Non-pigmented ciliary epithelial cell (primary cell): ENCODE data around the gene PDE10A.

Source experiments
- DNase-seq: peaks from one replicate; pipeline ENCODE4 v3.0.0-alpha.2; 2010; ENCODE audit warnings: low read depth

PDE10A gene

DNA sequence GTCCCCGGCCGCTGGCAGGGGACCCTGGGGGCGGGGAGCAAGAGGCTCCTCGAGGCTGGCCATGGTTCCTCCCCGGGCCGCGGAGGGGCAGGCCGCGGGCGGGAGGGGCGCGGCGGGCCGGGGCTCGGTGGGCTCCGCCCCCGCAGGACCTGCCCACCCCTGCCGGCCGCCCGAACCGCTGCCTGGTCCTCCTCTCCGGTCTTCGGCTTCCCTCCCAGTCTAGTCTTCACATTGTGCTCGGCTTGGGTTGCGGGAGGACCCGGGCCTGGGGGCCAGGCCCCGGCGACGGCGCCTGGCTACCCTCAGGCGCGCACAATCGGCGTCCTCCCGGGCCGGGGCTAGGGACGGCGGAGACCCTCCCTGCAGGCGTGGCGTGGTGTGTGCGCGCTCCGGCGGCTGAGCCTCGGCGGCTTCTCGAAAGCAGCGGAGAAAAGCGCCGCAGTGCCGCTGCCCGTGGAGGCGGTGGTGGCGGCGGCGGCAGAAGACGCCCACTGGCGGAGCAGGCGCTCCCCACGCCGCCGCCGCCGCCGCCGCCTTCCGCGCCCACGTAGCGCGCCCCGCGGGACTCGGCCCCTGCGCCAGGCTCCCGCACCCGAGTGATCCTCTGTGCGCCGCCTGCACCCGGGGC, at the start of gene PDE10A:
PDE10A (minus strand) TSS at position 493 of the 628 bp plus-strand sequence; CDS start at position 63, 430 bp downstream.
- no peak for DNase-seq

DNA sequence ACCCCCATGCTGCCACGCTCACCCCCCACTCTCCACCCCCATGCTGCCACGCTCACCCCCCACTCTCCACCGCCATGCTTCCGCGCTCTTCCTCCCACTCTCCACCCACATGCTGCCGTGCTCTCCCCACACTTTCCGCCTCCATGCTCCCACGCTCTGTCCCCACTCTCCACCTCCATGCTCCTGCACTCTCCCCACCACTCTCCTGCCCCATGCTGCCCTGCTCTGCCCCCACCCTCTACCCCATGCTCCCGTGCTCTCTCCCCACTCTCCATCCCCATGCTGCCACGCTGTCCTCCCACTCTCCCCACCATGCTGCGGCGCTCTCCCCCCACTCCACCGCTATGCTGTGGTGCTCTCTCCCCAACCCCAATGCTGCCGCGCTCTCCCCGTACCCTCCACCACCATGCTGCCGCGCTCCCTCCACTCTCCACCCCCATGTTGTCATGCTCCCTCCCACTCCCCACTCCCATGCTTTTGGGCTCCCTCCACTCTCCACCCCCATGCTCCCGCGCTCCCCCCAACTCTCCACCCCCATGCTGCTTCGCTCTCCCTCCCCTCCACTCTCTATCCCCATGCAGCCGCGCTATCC, 46.0 kb upstream of the PDE10A start:
- DNase-seq, result no peak

DNA sequence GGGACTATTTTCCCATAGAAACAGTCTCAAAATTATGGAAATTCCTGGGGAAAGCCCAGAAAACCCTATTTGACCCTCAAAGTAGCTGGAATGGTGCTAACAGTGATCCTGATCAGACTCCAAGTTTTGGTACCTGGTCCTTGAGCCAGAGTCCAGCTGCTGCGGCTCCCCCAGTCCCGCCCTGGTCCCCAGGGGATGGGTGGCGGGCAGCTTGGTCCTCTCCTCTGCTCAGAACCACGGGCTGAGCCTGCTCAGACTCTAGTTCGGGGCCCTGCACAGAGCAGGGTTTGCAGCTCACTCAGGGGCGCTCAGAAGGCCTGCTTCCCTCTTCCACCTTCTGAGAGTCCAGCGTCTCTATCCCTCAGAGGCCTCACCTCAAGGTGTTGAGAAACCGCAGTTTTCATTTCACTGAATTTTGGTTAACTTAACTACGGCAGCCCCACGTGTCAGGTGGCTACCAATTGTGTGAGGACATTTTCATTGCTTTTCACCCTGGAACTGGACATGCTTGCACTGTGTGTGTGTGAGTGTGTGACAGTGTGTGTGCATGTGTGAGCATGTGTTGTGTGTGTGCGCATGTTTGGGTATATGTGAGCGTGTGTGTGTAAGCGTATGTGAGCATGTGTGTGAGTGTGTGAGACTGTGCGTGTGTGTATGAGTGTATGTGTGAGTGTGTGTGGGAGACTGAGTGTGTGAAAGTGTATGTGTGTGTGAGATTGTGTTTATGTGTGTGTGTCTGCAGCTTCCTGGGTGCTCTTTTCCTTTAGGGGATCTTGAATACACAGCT, 44.2 kb upstream of the PDE10A start:
- no peak for DNase-seq

DNA sequence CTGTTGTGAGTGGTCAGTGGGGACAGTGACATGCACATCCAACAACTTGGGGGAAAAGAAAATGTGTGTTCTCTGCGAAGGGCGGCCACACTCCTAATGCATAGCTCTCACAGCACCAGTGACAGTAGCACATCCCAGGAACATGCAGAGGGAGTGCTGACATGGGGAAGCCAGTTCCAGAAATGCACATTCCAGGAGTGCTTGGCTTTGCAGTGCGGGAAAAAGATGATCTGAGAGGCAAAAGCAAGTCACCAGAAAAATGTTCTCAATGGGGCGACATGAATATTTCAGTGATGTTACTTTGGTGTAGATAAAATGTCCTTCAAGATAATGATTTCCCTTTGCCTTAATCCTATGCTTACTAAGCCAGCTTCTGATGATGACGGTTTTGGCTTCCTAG, 42.9 kb upstream of the PDE10A start:
- DNase-seq, result no peak

DNA sequence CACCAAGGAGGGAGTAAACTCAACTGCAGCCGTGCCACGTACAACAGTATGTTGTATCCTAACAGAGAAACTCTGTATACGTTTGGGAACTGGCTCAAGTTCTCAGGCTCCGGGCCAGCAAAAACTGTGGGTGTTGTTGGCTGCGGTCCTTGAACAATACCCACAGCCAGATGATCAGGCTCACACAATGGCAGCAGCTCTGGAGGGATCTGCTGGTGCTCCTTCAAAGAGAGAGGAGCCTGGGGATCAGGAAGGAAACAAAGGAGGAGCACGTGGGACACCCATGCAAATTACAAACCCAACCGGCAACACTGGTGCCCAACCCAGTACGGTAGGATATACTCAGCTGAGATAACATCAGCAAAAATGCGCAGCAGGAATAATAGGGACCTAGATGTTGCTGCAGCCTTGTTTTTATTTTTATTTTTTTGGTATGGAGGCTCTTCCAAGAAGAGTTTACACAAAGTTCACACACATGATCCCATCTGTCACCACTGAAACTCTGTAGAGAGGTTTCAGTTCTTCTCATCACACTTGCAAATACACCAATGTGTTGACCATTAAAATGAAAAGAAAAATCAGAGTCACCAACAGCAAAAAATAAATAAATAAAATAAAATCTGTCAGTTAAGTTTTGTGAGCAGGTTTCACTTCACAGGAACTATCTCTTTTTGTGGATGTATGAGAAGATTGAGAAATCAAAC, 41.2 kb upstream of the PDE10A start:
- no peak for DNase-seq

DNA sequence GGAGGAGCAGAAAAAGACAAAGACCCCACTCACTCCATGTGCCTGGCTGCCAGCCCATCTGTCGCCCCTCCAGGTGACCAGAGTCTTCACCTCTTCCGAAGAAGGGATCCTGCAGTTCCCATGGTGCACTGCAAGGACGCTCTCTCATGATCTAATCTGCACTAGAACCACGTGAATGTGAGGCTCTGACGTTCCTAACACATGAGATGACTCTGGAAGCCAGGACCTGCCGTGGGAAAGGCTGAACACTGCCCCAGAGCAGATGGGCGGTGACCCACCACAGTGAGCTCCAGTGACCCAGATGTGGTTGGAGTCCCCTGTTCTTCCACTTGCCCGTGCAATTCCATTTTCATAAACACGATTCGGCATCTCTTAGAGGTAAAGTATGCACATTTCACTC, 39.6 kb upstream of the PDE10A start:
- DNase-seq, result no peak

DNA sequence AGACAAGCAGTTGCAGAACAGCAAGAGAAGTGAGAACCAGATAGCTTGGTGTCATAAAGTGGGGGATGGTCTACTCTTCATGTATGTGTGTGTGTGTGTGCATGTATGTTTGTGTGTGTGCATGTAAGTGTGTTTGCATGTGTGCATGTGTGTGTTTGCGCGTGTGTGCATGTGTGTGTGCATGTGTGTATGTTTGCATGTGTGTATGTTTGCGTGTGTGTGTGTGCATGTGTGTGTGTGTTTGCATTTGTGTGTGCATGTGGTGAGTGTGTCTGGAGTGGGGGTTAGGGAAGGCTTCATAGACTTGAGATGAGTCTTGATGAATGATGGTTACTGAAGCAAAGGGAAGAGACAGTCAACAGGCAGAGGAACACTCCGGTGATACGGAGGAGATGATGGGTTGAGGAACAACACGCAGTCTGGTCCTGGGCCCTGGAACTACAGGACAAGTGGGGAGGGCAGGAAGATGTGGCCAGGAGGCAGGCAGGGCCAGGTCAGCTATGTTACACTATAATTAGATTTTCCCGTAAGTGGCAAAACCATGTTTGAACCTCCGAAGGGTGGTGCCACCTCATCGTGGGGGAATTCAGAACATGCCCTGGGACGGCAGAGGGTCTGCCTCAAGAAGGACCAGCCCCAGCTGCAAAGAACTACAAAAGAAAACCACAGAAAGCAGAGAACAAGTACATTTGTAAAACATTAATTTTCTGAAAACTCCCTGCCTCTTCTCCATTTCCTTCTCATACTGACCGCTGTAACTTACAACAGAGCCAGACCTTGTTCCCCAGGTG, 38.7 kb upstream of the PDE10A start:
- DNase-seq, result no peak

DNA sequence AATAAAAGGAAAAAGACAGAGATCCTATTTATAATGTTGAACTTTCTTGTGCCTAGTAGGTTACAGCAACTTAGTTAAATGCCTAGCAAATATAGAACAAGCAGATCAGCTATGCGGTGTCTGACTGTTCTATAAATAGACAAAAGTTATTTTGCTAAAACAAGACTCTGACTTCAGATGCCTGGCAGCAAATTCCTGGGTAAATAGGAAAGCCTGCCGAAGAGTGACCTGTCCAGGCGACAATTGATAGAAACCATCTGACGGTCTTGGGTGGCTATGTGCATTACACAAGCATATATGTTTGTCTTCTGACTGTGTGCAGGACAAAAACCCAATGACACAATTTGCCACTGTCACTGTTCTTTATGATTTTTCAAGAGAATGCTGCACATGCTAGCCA, 38.0 kb upstream of the PDE10A start:
- no peak for DNase-seq

DNA sequence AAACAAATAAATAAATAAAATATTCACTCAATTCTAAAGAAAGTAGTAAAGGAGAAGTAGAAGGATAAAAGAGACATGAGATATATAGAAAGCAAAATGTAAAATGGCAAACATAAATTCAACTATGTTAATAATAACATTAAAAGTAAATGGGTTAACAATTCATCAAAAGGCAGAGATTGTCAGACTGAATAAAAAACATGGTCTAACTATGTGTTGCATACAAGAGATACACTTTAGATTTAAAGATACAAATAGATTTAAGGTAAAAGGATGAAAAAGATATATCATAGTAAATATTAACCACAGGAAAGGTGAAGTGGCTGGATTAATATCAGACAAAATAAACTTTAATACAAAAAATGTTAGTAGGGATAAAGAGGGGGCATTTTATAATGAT, 35.8 kb upstream of the PDE10A start:
- DNase-seq, result no peak

DNA sequence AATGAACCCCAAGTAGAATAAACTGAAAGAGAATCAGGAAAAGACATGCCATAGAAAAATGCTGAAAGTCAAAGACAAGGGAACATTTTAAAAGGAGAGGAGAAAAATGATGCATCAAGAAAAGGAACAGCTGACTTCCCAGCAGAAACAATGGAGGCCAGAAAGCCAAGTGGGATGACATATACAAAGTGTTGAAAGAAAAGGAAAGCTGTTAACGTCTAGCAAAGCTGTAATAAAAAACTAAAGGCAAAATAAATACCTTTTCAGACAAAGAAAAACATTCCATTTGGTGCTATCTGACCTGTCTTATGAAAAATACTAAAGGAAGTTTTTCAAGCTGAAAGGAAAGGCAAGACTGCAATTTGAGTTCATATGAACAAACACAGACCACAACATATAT, 34.1 kb upstream of the PDE10A start:
- DNase-seq, result no peak

DNA sequence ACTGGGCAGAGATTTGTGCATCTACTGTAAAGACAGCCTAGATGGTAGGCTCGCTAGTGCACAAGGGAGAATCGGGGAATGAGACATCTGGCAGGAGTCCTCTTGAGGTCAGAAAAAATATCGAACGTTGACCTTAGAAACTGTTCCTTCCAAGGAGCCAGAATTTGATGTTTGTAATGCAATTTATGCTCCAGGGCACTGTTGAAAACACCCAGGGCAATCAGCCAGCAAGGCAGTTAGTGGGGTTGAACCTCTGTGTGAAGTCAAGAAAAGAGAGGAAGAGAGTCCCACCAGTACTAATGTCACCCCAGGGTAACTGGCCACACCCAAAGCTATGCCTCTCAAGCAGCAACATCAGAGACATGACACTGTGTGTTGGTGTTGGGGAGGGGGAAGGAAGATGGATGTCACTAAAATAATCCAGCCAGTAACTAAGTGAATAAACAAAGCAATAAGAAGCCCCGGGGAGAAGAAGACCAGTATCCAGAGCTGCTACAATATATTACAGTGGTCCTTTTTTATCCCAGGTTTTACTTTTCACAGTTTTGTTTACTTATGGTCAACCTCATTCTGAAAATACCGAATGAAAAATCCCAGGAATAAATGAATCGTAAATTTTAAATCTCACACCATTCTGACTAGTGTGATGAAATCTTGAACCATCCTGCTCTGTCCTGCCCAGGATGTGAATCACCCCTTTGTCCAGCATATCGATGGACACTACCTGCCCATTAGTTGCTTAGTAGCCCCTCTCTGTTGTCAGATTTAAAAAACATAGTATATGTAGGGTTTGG, 32.9 kb upstream of the PDE10A start:
- no peak for DNase-seq

DNA sequence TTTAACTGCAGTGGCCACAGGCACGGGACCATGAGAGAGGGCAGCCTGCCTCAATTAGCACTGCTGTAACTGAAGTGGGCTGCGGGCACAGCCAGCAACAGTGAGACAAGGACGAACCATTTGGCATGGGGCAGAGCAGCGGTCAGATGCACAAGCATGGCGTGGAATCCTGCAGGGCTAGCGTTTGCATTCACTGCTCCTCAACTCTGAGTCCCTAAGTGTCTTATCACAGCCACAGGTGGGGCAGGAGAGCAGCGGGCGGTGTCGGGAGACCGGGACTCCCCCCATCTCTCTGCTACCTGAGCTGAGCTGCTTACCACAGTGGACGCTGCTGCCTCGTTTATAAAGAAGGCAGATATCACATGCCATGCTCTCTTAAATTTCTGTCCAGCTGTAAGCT, 31.3 kb upstream of the PDE10A start:
- DNase-seq, result no peak

DNA sequence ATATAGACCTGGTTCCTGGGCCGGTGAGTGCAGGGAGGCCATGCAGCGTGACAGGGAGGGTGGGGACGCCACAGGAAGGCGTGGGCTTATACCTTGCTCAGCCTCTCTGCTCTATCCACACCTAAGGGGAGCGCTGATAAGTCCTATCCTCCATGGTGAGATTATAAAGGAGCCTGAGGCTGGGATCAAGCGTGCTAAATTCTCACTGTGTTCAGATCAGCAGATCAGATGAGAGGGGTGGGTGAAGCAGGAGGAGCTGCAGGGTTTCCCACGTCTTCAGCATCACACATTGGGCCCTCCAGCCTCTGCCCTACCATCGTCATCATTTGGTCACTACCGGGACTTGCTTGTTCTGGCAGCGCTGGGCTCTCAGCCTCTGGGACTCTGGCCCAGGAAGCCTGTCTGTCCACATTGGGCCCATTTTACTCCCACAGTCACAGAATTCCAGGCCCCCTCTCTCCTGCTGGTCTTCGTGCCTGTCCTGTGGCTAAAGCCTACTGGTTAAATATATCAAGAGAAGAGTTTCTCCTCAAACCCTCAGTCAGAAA, 29.1 kb upstream of the PDE10A start:
- DNase-seq, result no peak

DNA sequence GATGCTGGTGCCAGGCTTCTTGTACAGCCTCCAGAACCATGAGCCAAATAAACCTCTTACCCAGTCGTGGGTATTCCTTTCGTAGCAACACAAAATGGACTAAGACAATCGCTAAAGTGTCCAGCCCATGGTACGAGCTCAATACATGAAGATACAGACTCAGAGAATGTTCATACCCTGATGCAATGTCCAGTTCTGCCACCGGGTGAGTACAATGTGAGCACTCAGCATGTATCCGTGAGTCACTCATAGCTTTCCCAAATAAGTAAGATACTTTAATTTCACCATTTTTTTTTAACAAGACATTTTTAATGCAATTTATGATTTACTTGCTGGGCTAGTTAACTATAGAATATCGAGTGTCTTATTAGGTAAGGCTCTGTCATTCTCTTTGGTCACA, 26.7 kb upstream of the PDE10A start:
- DNase-seq, result peak; percentile 27

DNA sequence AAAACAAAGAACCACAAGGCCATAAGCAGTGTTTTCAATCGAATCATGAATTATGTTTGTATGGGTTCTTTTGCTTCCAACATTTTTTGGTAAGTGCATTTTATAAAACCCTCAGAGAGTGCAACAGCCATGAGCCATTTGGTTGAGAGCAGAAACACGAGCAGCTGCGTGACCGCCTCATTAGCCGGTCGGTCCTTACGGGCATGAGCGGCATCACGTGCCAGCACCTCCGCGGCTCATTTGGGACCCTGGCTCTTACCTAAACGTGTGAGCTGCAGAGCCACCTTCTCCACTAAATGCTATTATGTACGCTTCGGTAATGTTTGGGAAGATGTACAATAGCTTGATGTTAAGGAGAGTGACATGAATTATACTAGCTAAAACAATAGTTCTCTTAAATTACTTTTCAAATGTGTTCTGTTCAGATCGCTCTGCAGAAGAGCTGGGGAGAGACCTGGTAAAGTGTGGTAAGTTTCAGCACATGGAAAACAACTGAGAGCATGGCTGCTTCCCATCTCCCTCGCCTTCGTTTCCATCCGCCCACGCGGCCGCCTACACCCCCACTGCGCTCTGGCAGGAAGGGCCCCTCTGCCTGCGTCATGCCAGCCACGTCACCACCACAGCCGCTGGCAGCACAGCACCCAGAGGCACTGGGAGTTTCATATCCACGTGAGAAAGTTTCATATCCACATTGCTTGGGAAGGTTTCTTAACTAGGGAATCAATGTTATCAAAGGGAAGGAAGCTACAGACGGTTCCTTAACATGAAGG, 23.7 kb upstream of the PDE10A start:
- no peak for DNase-seq

DNA sequence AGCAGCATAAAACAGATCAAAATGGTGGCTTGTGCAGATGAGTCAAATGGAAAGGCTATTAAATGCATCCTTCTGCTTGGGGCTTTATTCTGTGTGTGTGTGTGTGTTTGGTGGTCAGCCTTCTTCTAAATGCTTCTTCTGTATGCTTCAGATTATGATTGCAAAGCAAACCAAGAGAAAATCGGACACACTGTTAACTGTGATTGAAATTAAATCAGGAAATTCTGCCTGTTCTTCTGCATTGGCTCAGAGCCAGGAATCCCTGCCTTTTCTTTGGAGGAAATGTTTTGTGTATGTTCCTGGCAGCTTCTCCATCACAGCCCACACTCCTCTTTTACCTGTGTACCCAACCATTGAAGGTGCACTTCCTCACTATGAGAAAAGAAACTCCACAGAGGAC, 22.3 kb upstream of the PDE10A start:
- DNase-seq, result no peak

DNA sequence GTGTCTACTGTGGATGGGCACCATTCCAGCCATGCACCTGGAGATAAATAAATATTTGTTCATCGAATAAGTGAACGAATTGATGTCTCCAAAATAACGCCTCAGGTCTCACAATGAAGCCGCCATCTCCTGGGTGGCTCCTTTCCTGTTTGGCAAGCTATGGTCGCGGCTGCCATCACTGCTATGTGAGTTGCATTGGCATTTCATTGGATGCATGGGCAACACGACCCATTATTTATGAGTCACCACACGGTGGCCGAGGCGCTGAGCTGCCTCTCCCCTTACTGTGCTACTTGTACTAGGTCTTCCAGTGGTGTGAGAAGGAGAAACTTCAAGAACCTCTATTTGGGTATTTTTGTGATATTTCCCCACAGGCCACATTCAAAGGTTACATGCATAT, 21.3 kb upstream of the PDE10A start:
- DNase-seq, result no peak

DNA sequence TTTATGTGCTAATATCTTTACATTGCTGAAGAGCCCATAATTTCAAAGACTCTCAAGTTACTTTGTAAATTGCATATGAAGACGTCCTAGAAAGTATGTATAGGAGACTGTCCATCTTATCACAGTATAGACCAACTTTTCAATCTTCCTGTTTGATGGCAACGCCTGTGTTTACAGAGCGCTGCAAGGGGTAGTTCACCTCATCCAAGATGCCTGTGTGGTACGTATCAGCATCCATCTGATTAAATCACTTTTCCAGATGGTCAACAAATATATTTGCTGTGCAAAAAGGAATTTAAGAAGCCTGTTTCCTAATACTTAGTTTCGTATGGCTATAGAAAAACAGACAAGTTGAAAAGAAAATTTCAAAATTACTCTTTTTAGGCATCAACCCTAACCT, 17.9 kb upstream of the PDE10A start:
- DNase-seq, result no peak

DNA sequence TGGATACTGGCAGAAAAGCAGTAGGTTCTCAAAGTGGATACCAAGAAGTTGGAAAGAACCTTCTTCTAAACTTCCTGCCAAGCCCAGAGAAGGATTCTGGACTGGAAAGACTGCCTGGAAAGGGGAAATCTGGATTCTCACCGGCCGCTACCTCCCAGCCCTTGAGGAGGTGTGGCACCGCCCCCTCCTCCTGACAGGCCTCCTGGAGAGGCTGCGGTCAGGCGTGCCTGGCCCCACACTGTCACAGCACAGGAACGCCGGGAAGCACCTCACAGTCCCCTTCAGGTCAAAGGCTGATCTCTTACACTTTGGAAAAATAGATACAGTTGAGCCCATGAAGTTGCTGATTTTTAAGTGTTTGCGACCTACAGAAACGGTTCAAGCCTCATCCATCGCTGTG, 16.3 kb upstream of the PDE10A start:
- no peak for DNase-seq

DNA sequence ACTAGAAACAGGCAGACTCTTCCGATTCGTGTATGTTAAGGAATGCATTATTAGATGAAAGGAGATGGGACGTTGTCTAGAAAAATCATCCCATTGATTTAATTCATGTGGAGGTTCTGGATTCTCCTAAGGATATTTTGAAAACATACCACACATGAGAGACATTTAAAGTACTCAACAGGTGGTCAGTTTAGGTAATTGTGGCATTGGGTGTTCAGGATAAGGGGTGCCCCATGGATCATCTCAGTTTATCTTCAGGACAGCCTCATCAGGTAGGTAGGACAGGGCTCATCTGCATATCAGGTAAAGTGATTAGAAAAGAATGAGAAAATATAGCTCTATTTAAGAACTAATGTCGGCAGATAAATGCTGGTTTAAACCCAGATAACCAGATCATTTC, 15.9 kb upstream of the PDE10A start:
- DNase-seq, result no peak
